GM19043 (cell line): ENCODE measurements around the gene SGPP1.
A peak's percentile ranks its signal among the peaks of the same experiment; 100 is the strongest.
"Not testable (repeated sequence)": the region's sequence is repeated elsewhere in the genome, so short reads cannot be mapped to it uniquely, and the experiment has no call there.

Source experiments
- ATAC-seq: cut with Tn5 transposase; IDR thresholded peaks from one replicate; pipeline ENCODE4 v1.9.1; 2021; ENCODE audit warnings: low read depth; ENCODE audit not compliant: unreplicated experiment

SGPP1 gene

DNA sequence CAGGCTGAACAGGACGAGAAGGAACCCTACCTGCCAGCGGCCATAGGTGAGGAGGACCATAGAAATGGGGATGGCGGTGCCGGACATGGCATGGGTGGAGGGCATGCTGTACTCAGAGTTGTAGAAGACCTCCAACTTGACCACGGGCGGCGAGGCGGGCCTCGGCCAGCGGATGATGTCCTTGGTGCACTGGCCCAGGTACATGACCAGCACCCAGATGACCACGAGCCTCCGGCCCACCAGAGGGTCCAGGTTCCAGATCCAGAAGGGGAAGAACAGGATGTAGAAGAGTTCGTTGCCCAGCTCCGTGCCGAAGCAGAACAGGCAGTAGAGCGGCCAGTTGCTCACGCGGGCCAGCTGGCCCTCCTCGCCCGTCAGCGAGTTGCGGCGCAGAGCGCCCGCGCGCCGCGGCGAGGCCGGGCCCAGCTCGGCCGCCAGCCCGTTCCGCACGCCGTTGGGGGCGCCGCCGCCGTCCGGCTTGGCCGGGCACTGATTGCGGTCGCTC, 582 bp downstream of the SGPP1 start:
- ATAC-seq, result peak; percentile 28

DNA sequence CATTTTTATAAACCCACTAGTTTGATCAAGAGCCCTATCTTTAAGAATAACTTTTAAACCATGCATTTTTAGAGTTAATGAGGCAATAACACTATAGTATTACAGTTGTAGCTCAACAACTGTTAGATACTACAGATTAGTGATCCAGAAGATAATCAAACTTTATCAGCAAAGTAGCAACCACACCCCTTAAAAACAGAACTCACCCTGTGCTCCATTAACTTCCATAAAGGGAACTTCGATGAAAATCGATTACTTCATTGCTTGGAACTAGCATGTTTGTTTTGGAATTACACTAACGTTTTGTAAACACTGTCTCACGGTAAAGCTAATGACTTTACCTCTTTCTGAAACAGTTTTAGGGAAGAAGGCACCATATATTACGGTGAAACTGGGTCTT, 1.4 kb downstream of the SGPP1 start:
- ATAC-seq, result no peak

DNA sequence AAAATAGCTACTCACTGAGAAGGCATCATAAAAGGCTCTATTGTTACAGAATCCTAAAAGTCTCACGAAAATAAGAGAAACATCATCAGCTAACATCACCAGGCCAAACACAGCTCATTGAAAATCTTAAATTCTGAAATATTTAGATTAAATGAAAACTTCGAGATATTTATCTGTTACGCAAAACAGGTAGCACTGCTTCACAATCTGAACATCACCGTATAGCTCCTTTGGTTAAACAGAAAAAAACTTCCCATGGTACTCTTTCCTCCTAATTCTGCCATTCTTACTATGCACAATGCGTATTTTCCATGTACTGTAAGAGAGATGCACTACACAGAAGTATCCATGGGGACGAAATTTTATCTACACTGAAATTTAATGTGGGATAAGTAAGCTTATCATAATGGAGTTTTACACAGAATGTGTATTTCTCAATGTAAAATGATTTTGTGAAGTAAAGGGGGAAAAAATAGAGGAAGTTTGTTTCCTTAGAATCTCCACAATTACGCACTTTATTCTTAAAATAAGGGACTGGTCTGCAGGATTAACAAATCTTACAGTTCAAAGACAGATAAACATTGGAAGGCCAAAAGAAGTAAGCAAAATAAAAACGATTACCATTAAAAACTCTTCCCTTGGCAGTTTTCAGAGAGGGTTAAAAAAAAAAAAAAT, 1.9 kb downstream of the SGPP1 start:
- no peak for ATAC-seq

DNA sequence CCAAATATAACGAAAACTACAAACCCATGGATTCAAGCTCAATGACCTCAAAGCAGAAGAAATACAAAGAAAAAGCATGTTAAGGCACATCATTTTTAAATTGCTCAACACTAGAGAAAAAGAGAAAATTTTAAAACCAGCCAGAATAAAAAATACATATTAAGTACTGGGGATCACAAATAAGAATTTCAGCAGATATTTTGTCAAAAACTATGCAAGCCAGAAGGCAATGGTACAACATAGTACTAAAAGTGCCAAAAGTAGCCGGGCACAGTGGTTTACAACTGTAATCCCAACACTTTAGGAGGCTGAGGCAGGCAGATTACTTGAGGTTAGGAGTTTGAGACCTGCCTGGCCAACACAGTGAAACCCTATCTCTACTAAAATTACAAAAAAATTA, 10.2 kb downstream of the SGPP1 start:
- ATAC-seq, result no peak

DNA sequence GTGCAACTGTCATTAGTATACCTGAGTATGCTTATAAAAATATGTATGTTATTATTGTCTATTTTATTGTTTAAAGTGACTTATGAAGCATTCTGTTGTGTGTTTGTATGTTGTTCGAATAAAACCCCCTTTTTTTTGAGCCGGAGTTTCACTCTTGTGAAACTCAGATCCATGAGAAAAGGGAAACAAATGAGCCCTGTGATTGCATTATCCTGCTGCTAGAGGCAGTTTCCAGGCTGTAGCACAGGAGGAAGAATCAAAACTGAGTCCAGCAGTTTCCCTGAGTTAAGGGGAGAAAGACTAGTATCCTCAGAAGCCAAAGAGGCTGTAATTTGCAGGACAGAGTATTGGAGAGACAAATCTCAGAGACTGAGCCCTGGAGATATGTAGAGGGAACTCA, 12.5 kb downstream of the SGPP1 start:
- no peak for ATAC-seq

DNA sequence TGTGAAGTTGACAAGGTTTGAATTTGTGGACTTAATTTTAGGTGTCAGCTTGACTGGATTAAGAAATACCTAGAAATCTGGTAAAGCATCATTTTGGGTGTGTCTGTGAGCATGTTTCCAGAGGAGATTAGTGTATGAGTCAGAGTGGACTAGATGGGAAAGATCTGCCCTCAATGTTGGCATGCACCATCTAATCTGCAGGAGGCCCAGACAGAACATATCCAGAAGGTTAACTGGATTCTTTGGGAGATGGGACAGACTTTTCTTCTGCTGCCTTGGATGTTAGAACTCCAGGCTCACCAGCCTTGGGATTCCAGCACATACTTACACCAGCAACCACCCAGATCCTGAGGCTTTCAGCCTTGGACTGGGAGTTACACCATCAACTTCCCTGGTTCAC, 14.1 kb downstream of the SGPP1 start:
- ATAC-seq, result no peak

DNA sequence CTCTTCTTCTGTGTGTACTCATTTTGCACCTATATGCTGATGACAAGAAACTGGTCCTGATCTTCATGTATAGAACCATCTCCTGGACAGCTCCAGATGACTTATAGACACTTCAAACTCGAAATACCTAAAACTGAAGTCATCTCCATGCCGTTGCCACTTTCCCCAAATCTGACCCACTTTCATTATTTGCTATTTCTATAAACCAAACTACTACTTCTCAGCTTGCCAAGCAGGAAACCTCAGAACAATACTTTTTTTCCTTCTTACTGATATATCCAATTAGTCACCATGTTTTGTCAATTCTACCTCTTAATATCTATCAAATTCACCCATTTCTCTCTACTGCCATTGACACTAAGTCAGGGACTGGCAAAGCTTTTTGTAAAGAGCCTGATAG, 14.8 kb downstream of the SGPP1 start:
- ATAC-seq, result no peak

DNA sequence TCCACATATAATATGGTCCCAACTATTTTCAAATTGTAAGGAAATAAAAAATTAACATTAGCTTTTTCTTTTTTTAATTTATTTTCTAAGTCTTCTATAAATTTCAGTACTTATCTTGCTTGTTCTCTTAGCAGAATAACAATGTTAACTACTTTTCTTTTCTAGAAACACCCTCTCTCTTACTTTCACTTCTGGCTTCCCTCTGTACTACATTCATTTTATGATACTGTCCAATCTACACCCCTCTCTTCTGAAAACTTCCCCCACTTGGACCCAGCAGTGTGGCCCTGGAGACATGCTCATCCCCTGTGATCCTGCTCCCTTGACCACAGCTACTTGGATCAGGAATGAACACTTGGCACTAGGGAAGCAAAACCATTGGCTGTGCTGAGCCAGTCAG, 15.7 kb downstream of the SGPP1 start:
- no peak for ATAC-seq

DNA sequence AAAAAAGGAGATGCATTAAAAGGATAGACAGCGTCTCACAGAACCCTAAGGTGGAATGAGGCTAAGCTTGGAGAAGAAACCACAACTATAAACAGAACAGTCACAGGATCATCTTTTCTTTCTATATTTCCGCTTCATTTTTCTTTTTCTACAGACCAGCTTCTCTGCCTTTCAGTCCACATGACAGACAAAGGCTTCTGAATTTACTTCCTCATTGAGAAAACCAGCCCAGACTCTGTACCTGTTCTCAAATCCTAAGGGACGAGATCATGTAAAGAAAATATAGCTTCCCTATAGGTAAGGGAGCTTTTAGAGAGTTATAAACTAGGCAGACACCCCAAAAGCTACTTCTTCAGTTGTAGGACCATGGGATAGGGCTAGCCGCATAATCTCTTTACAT, 17.4 kb downstream of the SGPP1 start:
- ATAC-seq, result no peak

DNA sequence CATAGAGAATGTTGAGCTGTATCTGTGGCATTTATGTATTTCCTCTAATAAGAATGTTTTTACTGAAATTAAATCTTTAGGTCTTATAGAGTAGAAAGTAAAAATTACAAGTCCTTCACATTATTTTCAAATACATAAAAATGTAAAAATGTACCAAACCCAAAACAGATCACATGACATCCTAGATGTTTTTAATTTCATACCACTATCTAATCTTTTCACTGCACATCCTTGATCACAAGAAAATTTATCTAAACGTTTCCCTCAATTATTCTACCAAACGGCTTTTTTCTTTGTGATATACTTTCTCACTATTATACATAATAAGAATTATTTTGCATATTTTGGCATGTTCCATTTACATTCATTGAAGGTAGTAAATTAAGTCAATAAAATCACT, 18.3 kb downstream of the SGPP1 start:
- no peak for ATAC-seq

DNA sequence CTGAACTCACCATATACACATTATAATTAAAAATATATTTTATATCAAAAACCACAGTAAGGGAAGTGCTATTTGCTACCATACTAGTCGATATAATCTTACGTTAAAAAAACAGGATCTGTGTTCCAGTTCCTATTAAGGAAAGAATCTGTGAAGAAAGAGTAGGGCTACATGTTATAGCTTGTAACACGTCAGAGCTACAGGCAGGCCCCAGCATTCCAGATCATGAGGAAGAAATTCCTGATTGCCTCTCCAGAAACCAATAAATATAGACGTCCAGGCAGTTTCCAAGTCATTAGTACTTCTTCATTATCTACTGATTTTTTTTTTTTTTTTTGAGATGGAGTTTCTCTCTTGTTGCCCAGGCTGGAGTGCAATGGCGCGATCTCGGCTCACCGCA, 20.6 kb downstream of the SGPP1 start:
- ATAC-seq, result no peak

DNA sequence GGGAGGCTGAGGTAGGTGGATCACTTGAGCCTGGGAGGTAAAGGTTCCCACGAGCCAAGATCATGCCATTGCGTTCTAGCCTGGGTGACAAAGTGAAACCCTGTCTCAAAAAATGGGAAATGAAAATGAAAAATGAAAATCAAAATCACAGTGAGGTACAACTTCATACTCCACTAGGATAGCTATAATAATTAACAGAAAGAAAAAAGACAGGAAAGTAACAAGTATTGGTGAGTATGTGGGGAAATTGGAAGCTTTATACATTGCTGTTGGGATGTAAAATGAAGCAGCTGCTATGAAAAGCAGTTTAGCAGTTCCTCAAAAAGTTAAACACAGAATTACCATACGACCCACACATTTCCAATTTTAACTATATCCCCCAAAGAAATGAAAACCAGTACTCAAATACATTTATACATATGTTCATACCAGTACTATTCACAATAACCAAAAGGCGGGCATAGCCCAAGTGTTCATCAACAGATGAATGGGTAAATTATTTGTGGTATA, 22.2 kb downstream of the SGPP1 start:
- peak; percentile 60 for ATAC-seq

DNA sequence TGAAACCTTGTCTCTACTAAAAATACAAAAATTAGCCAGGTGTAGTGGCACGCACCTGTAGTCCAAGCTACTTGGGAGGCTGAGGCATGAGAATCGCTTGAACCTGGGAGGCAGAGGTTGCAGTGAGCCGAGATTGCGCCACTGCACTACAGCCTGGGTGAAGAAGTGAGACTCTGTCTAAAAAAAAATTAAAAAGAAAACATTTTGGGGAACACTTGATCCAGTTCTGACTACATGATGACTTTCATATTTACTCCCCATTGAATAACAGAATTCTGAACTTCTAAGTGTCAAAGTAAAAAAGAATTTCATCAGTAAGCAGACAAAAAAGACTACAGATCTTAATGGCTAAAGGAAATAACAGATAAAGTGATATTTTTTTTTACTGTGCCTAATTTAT, 25.3 kb downstream of the SGPP1 start:
- not testable (repeated sequence) for ATAC-seq

DNA sequence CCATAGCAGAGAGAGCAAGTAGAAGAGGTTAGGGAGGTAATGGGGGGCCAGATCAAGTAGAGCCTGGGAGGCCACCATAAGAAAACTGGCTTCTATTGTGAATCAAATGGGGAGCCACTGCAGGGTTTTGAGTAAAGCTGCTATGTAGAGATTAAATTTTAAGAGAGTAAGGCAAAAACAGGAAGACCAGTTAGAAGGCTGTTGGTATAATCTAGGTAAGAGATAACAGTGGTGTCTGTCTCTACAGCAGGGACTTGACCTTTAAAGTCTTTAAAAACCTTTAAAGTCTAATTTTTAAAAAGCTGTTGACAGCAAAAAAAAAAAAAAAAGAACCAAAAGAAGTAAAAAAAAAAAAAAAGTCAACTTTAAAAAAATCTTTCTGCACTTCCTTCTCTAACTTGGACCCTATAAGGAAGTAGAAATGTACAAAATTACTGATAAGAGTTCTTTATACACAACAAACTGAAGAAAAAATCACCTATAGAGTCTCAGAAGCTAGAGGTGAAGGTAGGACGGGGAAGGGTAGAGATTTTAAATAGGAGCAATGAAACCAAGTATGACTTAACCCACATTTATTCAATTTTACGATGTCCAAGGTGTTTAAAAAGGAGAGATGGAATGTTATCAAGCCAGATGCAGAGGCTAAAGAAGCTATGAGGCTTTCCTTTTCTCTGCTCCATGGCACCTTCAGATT, 26.1 kb downstream of the SGPP1 start:
- no peak for ATAC-seq

DNA sequence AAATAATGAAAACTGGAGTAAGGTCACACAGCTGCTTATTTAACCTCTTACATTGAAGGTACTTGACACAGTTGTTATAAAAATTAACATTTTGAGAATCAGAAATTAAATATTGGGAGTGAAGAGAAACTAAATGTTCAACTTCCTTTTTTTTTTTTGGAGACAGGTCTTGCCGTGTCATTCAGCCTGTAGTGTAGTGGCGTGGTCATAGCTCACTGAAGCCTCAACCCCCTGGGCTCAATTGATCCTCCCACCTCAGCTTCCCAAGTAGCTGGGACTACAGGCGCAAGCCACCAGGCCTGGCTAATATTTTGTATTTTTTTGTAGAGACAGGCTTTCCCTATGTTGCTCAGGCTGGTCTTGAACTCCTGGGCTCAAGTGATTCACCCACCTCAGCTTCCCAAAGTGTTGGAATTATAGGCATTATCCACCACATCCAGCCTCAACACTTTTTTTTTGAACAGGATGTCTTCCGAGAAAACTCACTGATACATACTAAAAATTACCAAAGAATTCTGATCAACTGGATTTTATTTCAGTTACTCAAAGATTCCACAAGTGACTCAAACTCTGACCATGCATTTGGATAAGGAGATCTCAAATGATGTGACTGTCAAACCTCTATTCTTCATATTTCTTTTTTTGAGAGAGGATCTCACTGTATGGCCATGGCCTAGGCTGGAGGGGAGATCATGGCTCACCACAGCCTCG, 35.4 kb downstream of the SGPP1 start:
- no peak for ATAC-seq

DNA sequence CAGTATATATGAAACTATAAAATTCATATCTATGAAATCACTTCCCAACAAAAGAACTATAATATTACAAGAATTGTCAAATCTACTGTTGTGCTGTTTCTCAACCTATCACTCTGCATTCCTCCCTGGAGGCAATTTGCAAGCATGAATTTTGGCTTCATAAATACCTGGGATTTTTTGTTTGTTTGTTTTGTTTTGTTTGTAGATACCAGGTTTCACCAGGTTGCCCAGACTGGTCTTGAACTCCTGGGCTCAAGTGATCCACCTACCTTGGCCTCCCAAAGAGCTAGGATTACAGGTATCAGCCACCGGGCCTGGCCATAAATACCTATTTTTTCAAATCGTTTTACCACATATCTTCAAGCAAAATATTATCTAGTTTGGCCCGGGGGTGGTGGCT, 38.7 kb downstream of the SGPP1 start:
- ATAC-seq, result no peak

DNA sequence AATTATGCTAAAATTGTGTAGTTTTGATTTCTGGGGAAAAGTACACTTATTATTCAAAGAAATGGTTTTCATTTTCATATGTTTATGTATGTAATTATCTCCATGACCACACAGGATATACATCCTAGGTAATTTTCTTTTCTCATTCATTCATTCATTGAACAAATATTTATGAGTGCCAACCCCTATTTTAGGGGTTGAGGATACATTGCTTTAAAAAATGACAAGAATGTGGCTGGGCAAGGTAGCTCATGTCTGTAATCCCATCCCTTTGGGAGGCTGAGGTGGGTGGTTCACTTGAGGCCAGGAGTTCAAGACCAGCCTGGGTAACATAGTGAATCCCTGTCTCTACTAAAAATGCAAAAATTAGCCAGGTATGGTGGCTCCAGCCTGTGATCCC, 40.9 kb downstream of the SGPP1 start:
- ATAC-seq, result no peak

DNA sequence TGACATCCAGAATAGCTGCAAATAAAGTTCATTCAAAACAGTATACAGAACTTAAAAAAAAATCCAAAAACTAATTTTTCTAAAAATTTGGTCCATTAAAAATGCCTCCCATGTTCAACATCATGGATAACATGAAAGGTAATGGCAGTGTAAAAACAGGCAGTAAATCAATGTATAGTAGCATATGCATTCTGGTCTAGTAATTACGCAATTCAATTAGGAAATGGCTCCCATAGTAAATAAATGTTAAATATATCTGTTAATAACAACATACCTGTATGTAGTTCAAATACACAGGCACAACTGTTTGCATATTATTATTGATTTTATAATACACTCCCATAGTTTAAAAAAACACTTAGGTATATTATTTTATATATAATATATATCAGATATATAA, 42.5 kb downstream of the SGPP1 start:
- ATAC-seq, result no peak

DNA sequence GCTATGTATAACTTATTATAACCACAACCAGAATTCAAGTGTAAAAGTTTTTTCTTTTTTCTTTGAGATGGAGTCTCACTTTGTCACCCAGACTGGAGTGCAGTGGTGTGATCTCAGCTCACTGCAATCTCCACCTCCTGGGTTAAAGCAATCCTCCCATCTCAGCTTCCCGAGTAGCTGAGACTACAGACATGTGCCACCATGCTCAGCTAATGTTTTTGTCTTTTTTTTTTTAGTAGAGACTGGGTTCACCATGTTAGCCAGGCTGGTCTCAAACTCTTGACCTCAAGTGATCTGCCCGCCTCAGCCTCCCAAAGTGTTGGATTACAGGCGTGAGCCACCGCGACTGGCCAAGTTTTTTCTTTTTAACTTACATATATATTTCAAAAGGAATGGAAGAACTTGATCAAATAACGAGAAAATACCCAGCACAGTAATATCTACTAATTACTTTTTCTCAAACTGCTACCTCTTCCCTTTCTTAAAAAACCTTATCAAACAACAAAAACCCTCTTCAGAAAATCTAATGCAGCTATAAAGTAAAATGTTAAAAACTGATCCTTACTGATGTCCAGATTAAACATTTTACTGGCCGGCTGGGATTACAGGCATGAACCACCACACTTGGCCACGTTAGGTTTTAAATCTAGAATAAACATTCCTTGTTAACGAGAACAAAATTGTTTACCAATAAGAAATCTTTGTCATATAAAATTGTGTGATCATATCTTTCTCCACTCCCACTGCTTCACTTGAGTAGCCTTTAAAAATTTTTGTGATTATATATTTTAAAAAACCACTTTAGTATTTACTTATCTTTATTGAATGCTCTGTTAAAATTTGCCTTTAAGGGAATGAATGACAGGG, 44.9 kb downstream of the SGPP1 start:
- ATAC-seq, result no peak

DNA sequence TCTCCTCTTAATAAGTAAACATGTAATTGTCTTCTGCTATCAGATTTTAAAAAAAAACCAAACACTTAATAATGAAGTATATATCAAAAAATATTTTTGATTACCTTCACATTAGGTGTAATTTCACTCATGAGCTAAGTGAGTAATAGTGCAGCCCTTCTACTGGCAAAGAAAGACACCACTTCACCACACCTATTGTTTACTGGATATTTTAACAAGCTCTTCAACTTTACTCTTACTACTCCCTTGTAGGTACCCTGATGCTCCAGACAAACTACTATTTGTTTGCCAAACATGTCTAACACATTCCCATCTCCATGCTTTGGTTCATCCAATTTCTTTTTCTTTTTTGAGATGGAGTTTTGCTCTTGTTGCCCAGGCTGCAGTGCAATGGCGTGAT, 49.3 kb downstream of the SGPP1 start:
- ATAC-seq, result no peak
